ENCODE results near the gene IL18RAP.

Gene IL18RAP

GRCh38 chr2:102455061-102455670, 32.2 kb downstream of the IL18RAP start:
- H3K4me3 ChIP-seq, result no peak overlapping the region
- no peak for TF ChIP-seq EZH2 (IDR thresholded peaks at IDR 0.05)
- TF ChIP-seq POLR2AphosphoS5 (IDR thresholded peaks at IDR 0.05; ENCODE audit: borderline replicate concordance, low read depth, low read length), result no peak
- no peak for TF ChIP-seq FOXP2 (optimal IDR thresholded peaks at IDR 0.05; ENCODE audit: control extremely low read depth, extremely low read length, insufficient read depth)
- H3K27ac ChIP-seq, result no peak overlapping the region
- DNase-seq (ENCODE audit: low read depth, low spot score), result no peak
- no peaks in the 10 kb centered on the region for H3K9me3 ChIP-seq (ENCODE audit: low read depth, low read length)
- H3K36me3 ChIP-seq (ENCODE audit: insufficient read depth, low read length), result no peaks in the 10 kb centered on the region
- no peak overlapping the region for H3K9ac ChIP-seq (ENCODE audit: insufficient read length)

GRCh38 chr2:102460467-102460866, 37.5 kb downstream of the IL18RAP start:
- TF ChIP-seq FOXP2 (optimal IDR thresholded peaks at IDR 0.05; ENCODE audit: control extremely low read depth, extremely low read length, insufficient read depth) (no peak), EZH2 (IDR thresholded peaks at IDR 0.05) (no peak), POLR2AphosphoS5 (IDR thresholded peaks at IDR 0.05; ENCODE audit: borderline replicate concordance, low read depth, low read length) (no peak)
- no peak overlapping the region for H3K27ac ChIP-seq
- no peak overlapping the region for H3K9ac ChIP-seq (ENCODE audit: insufficient read length)
- no peak overlapping the region for H3K4me3 ChIP-seq
- no peaks in the 10 kb centered on the region for H3K36me3 ChIP-seq (ENCODE audit: insufficient read depth, low read length)
- no peak for DNase-seq (ENCODE audit: low read depth, low spot score)
- H3K9me3 ChIP-seq (ENCODE audit: low read depth, low read length), result no peaks in the 10 kb centered on the region

GRCh38 chr2:102461188-102461587, 38.2 kb downstream of the IL18RAP start:
- Histone ChIP-seq H3K9ac (ENCODE audit: insufficient read length) (no peak overlapping the region), H3K27ac (no peak overlapping the region), H3K9me3 (ENCODE audit: low read depth, low read length) (no peaks in the 10 kb centered on the region), H3K4me3 (no peak overlapping the region), H3K36me3 (ENCODE audit: insufficient read depth, low read length) (no peaks in the 10 kb centered on the region)
- TF ChIP-seq EZH2 (IDR thresholded peaks at IDR 0.05) (no peak), POLR2AphosphoS5 (IDR thresholded peaks at IDR 0.05; ENCODE audit: borderline replicate concordance, low read depth, low read length) (no peak), FOXP2 (optimal IDR thresholded peaks at IDR 0.05; ENCODE audit: control extremely low read depth, extremely low read length, insufficient read depth) (no peak)
- DNase-seq (ENCODE audit: low read depth, low spot score), result no peak

GRCh38 chr2:102463160-102463559, 40.2 kb downstream of the IL18RAP start:
- no peak for DNase-seq (ENCODE audit: low read depth, low spot score)
- TF ChIP-seq EZH2 (IDR thresholded peaks at IDR 0.05) (no peak), FOXP2 (optimal IDR thresholded peaks at IDR 0.05; ENCODE audit: control extremely low read depth, extremely low read length, insufficient read depth) (no peak), POLR2AphosphoS5 (IDR thresholded peaks at IDR 0.05; ENCODE audit: borderline replicate concordance, low read depth, low read length) (no peak)
- Histone ChIP-seq H3K9me3 (ENCODE audit: low read depth, low read length) (no peaks in the 10 kb centered on the region), H3K9ac (ENCODE audit: insufficient read length) (no peak overlapping the region), H3K27ac (no peak overlapping the region), H3K36me3 (ENCODE audit: insufficient read depth, low read length) (no peaks in the 10 kb centered on the region), H3K4me3 (no peak overlapping the region)

GRCh38 chr2:102470168-102470567, 47.2 kb downstream of the IL18RAP start:
- Histone ChIP-seq H3K4me3 (no peak overlapping the region), H3K9me3 (ENCODE audit: low read depth, low read length) (no peaks in the 10 kb centered on the region), H3K36me3 (ENCODE audit: insufficient read depth, low read length) (no peaks in the 10 kb centered on the region), H3K9ac (ENCODE audit: insufficient read length) (no peak overlapping the region), H3K27ac (no peak overlapping the region)
- DNase-seq (ENCODE audit: low read depth, low spot score), result no peak
- TF ChIP-seq FOXP2 (optimal IDR thresholded peaks at IDR 0.05; ENCODE audit: control extremely low read depth, extremely low read length, insufficient read depth), result no peak
- no peak for TF ChIP-seq POLR2AphosphoS5 (IDR thresholded peaks at IDR 0.05; ENCODE audit: borderline replicate concordance, low read depth, low read length)
- TF ChIP-seq EZH2 (IDR thresholded peaks at IDR 0.05), result no peak

GRCh38 chr2:102473020-102473419, 50.1 kb downstream of the IL18RAP start, which contains the start of gene SLC9A4:
TSS of gene SLC9A4 (plus strand) at chr2:102473226. CDS start at chr2:102473760, 534 bp downstream.
- TF ChIP-seq POLR2AphosphoS5 (IDR thresholded peaks at IDR 0.05; ENCODE audit: borderline replicate concordance, low read depth, low read length) (no peak), EZH2 (IDR thresholded peaks at IDR 0.05) (no peak), FOXP2 (optimal IDR thresholded peaks at IDR 0.05; ENCODE audit: control extremely low read depth, extremely low read length, insufficient read depth) (no peak)
- Histone ChIP-seq H3K9ac (ENCODE audit: insufficient read length) (no peak within 1 kb of the TSS), H3K9me3 (ENCODE audit: low read depth, low read length) (no peaks in the 10 kb centered on the region), H3K27ac (no peak within 1 kb of the TSS), H3K4me3 (no peak within 1 kb of the TSS), H3K36me3 (ENCODE audit: insufficient read depth, low read length) (no peaks in the 10 kb centered on the region)
- DNase-seq (ENCODE audit: low read depth, low spot score), result no peak

GRCh38 chr2:102473631-102474030, 50.7 kb downstream of the IL18RAP start:
- TF ChIP-seq FOXP2 (optimal IDR thresholded peaks at IDR 0.05; ENCODE audit: control extremely low read depth, extremely low read length, insufficient read depth) (no peak), POLR2AphosphoS5 (IDR thresholded peaks at IDR 0.05; ENCODE audit: borderline replicate concordance, low read depth, low read length) (no peak), EZH2 (IDR thresholded peaks at IDR 0.05) (no peak)
- H3K4me3 ChIP-seq, result no peak overlapping the region
- H3K36me3 ChIP-seq (ENCODE audit: insufficient read depth, low read length), result no peaks in the 10 kb centered on the region
- no peak overlapping the region for H3K9ac ChIP-seq (ENCODE audit: insufficient read length)
- no peaks in the 10 kb centered on the region for H3K9me3 ChIP-seq (ENCODE audit: low read depth, low read length)
- no peak overlapping the region for H3K27ac ChIP-seq
- no peak for DNase-seq (ENCODE audit: low read depth, low spot score)

GRCh38 chr2:102474785-102475184, 51.8 kb downstream of the IL18RAP start:
- Histone ChIP-seq H3K9ac (ENCODE audit: insufficient read length) (no peak overlapping the region), H3K4me3 (no peak overlapping the region), H3K27ac (no peak overlapping the region), H3K9me3 (ENCODE audit: low read depth, low read length) (no peaks in the 10 kb centered on the region), H3K36me3 (ENCODE audit: insufficient read depth, low read length) (no peaks in the 10 kb centered on the region)
- DNase-seq (ENCODE audit: low read depth, low spot score), result no peak
- no peak for TF ChIP-seq POLR2AphosphoS5 (IDR thresholded peaks at IDR 0.05; ENCODE audit: borderline replicate concordance, low read depth, low read length)
- TF ChIP-seq FOXP2 (optimal IDR thresholded peaks at IDR 0.05; ENCODE audit: control extremely low read depth, extremely low read length, insufficient read depth), result no peak
- no peak for TF ChIP-seq EZH2 (IDR thresholded peaks at IDR 0.05)
